Central memory CD4-positive, alpha-beta T cell (primary cell): ENCODE results near the gene BACH1.
"Not testable (repeated sequence)": the region's sequence is repeated elsewhere in the genome, so short reads cannot be mapped to it uniquely, and the experiment has no call there.

Experiments used
- DNase-seq: peaks from one replicate; pipeline ENCODE4 v3.0.0; 2022

The BACH1 gene

DNA sequence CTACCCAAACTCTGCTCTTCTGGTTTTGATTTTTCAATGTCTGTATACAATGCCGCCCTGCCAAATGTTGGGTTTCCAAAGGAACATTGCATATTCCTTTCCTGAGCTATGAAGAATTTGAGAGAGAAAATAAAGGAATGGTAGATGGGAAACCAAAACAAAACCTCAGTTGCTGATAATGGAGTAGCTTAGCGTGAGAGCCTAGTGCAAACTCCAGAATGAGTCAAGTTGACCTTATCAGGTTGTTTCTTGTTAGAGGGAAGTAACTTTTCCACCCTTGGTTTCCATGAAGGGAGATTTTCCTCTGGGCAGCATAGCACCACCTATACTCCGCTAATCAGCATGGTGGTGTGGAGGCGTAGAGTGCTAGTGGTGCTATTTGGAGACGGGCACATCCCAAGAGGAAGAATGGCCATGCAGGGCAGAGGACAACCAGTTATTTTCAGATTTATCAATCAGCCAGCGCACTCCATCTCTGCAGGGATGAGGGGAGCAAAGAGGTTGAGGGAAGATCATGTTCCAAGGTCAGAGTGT lies 51.6 kb downstream of the BACH1 start:
- no peak for DNase-seq

DNA sequence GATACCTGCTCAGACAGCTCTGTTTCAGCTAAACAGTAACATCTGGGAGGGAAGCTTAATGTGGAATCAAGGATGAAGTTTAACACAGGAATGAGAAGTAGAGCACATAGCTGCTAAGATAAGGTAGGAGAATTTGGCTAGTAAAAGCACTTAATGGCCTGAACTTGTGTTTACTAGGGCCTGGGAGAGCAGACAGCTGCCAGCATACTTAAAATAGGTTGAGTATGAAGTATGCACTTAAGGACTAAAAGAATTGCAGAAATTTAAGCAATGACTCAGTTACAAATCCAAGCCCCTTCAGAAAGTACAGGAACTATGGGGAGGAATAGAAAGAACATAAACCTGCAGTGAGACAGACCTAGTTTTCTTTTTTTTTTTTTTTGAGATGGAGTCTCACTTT lies 53.0 kb downstream of the BACH1 start:
- DNase-seq = no peak

DNA sequence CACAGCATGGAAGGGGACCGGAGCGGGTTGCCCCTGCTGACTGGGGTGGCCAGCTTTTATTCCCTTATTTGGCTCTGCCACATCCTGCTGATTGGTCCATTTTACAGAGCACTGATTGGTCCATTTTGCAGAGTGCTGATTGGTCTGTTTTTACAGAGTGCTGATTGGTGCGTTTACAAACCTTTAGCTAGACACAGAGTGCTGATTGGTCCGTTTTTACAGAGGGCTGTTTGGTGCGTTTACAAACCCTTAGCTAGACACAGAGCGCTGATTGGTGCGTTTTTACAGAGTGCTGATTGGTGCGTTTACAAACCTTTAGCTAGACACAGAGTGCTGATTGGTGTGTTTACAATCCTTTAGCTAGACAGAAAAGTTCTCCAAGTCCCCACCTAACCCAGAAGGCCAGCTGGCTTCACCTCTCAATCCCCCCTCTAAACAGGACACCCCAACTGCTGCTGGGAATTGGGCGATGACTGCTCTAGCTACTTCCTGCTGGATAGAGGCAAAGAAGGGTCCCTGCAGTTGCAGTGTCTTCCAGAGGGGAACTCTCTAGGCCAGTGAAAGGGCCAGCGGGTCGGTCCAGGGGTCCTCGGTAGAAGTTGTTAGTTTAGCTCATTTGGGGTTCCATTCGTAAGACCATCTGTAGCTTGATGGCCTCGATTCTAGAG lies 56.5 kb downstream of the BACH1 start:
- not testable (repeated sequence) for DNase-seq

DNA sequence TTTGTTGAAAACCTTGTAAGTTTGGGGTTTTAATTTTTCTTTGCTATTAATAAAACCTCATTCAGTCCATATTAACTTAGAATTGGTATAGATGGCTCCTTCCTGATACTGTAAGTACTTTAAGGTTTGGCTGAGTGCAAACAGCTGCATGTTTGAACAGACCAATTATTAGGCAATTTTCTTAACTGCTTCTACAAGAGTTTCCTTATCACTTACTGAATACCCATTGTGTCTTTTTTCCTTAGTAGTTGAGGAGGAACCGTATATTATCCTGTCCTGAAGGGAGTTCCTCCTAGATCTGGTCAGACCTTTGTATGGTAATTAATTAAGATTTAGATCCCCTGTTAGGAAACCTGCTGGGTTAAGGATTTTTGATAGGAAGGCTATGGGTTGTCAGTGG lies 57.6 kb downstream of the BACH1 start:
- DNase-seq = not testable (repeated sequence)

DNA sequence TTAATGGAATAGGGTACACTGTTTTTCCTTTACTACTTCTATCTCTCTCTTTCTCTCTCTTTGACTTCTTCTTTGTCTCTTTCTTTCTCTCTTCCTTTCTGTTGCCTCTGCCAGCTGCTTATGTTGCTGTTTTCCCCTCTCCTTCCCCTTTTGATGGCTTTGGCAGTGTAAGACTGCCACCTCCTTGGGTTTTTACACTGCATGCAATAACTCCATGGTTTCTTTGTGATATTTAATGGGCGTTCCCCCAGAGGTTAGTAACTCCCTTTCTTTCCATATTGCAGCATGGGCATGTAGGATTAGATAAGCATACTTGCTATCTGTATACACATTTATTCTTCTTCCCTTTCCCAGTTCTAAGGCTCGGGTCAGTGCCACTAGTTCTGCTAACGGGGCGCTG lies 58.1 kb downstream of the BACH1 start:
- not testable (repeated sequence) for DNase-seq

DNA sequence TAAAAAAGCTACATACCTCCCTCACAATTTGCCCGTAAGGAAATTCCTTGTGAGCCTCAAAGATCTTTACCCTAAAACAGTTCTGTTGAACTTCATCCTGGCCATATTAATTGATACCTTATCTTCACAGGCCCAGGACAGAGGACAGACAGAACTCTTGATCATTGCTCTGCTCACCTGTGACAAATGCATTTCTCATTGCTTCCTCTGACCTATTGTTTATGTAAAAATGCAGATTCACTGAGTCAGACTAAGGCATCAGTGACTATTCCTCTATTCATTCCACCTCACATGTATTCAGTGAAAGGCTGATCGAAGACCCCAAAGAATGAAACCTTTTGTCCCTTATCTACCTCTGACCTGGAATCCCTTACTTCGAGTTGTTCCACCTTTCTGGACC lies 61.0 kb downstream of the BACH1 start:
- no peak for DNase-seq

DNA sequence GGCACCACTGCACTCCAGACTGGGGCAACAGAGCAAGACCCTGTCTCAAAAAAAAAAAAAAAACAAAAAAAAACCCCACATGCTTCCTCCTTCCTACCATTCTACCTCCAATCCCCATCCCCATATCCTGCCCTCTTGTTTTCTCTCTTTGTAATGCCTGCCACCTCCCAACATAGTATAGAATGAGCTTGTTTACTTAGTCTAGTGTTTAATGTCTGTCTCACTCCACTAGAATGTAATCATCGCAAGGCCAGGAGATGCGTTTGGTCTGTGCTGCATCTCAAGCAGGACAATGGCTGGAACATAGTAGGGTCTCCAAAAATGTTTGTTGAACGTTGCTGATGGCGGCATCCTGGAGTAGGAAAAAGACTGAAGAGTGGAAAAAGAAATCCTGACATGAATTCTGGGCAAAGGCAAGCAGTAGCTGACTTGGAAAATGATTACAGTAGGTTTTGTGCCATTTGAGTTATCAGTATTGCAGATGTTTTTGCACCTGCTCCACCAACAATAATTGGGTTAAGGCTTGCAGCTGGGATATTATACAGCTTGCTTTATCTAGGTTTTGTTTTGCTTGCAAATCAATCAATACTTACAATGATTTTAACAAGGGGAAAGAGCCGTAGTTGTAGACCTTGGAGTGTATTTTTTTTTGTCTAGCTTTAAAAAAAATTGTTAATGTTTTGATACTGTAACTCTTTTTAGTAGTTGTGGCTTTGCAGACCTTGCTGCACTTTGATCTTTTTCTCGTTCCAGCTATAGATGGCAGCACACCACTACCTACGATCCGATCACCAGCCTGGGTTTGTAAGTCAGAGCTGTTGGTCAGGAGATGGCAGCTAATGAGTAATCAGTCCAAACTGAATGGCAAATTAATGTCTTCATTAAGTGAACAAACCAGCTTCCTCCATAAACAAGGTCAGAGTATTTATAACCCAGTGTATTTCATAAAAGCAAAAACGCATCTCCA lies 62.4 kb downstream of the BACH1 start:
- DNase-seq = no peak

DNA sequence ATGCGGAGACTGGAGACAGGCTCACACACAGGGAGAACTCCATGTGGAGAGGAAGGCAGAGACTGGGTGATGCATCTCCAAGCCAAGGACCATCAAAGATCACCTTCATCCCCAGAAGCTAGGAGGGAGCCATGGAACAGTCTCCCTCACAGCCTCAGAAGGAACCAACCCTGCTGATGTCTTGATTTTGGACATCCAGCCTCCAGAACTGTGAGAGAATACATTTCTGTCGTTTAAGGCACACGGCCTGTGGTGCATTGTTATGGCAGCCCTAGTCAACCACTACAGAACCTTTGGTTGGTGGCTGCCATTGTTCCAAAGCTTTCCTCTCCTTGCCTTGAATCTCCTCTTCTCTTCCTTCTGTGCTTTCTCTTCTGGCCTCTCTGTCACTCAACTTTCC lies 64.0 kb downstream of the BACH1 start:
- DNase-seq = no peak

DNA sequence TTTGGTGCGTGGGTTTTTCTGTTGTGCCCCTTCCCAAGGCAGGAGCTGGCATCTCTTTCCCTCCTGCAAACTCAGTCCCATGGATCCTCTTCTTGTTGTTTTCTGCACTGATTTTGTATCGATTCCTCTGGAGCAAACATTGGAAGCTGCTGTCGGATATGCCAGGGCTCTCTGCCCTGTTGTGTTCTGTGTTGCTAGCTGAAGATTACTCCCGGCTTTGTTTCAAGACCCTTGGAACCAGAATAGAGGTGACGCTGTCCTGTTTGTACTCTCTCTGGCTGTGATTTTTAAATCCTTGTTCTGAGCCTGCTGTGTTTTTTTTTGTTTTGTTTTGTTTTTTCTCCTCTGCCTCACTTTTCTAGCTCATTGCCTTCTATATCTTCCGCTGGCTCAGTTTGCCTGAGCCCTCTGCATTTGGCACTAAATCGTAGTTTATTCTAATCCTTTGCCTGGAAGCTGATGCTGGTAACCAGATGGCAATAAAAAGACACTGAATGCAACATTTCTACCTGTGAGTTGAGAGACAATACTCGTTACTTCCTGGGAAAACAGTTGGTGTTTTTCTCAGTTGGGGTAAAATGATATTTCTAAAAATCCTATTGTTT lies 67.0 kb downstream of the BACH1 start:
- DNase-seq = no peak

DNA sequence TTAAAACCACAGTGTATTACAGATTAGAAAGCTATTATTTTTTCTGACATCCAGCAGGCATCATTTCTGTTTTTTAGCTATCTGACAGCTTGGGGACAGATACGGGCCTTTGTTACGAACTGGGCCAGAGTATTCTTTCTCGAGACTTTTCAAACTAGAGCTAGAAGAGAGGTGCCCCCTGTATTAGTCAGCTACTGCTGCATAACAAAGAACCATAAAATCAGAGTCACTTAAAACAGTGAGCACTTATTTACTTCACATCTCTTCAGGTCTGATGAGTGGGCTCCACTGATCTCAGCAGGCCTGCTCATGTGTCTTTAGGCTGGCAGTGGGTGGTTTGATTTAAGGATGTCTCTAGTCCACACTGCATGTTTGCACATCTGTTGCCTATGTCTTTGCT lies 67.8 kb downstream of the BACH1 start:
- no peak for DNase-seq

DNA sequence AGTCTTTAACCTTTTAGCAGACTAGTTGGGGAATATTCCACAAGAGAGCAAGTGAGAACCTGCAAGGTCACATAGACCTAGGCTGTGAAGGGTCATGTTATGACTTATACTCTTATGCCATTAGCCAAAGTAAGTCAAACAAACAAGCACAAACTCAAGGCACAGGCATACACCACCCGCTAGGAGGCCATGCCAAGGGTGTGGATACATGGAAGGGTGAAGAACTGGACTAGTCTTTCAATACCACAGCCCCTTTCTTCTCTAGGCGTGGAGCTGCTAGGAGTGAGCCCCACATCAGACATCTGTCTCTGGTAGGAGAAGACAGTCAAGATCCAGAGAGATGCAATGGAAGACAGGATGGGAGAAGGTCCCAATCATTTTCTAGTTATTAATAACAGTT lies 68.6 kb downstream of the BACH1 start:
- DNase-seq = no peak

DNA sequence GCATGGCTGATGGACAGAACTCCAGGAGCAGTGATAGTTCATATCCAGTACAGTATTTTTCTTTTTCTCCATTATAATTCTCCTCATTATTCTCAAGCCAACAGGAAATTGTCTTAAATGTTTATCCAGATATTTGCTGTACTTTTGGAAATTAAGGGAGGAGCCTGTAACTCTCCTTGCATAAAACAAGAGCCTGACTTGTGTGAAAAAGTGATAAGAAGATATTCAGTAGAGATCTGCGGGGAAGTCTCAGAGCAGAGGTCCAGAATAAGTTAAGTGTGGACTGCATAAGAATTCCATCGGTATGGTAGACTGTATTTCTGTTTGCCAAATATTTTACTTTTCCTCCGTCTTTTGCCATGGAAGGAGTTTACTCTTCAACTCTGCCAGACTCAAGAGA lies 70.2 kb downstream of the BACH1 start:
- DNase-seq = no peak

DNA sequence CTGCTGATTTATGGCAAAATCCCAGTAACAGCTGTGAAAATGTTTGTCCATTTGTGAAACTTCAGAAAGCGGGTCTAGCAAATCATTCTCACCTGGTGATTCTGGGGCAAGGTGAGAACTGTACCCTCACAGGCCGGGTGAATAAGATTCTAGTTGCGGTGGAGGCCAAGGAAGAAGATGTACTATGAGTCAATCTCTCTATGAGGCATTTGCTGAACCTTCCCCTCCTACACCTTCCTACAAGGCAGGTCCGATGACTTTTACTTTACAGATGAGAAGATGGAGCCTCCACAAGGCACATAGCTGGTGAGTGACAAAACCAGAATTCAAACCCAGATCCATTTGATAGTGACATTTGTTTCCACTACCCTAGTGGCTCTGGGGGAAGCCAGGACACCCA lies 72.7 kb downstream of the BACH1 start:
- no peak for DNase-seq

DNA sequence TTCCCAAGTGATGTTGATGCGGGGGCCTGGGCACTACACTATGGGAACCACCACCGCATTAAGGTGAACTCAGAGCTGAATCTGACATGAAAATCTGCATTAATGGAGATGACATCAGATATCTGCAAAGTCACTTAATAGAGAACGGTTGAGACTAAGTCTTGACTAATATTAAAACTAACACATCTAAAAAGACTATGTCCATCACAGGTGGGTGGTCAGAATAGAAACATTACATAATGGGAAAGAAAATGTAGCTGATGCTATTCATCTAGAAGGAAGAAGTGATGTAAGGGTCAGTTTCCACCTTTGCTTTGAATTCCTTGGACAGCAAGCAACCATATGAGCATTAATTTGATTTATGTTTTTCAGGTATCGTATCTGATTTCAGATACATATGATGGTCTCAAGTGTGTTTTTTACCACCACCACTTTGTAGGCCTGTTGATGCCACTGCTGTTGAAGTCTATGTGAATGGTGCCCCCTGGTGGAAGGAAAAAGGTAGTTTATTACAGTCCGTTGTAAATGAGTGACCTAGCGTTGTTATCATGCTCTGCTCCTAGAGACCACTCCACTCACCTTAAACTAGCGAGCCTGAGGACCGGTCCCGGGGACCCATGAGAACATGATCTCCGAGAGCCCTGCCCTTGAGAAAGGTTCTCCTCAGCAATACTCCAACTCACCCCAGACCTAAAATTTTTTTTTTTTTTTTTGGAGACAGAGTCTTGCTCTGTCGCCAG lies 73.5 kb downstream of the BACH1 start:
- DNase-seq = peak; percentile 64

DNA sequence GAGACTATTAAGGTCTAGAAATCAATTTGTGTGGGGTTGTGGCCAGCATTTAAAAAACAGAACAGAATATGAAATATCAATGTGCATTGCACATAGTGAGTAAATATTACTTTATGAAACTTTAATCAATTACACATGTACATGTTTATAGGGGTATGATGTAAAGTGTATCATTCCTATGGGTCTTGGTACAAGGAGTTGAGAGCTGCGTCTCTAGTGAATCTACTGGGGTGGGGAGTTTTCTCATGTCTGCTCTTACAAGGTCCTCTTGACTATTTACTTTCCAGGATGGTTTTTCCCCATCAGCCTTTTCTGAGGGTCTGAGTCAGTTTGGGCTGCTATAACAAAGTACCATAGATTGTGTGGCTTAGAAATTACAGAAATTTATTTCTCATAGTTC lies 75.8 kb downstream of the BACH1 start:
- no peak for DNase-seq

DNA sequence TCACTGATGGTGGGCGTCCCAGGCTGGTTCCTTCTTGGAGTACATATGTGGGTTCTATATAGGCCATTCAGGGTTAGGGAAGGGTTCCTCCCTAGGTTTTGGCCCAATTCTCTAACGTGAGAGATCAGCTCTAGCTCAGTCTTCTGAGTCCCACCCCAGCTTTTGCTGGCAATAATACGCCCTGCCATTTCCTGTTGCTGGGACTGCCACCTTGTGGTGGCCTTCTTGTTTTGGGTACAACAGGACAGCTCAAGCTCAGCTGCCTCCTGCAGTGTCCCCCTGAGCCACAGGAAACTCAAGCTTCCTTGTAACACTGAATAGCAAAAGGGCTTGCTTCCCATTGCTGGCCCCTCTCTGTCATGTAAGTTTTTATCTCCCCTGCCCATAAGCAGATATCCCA lies 77.8 kb downstream of the BACH1 start:
- DNase-seq = peak; percentile 17

DNA sequence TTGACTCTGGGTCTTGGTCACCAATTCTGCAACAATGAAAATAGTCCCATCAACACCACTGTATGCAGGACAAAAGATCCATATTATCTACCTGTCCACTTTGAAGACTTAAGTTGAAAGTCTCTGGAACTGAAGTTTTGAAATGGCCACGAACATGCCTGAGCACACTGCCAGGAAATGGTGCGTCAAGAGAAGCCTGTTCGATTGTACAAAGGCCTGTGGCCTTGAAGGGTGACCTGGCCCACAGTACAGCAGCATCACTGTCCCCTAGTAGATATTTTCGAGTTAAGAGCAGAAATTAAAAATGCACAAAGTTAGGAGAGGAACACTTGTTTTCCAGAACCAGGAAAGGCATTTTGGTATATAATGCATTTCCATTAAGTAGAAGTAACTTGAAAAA lies 78.5 kb downstream of the BACH1 start:
- DNase-seq = no peak

DNA sequence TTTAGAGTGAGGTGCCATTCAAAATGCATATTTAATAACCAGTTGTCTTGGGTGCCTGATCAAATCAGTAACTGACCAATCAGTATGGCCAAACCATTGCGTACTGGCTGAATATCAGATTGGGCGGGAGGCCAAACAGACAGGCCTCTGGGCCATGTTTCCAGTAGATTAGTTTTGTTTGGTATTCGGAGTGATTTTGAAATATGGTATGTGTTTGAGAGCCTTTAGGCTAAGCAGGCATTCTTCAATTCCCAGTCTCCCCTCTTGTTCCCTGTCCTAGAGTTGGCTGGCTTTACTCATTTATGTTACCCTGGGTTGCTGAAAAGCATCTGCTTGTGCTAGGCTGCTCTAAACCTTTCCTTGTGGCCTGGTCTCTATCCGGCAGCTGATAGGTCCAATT lies 80.1 kb downstream of the BACH1 start:
- no peak for DNase-seq

DNA sequence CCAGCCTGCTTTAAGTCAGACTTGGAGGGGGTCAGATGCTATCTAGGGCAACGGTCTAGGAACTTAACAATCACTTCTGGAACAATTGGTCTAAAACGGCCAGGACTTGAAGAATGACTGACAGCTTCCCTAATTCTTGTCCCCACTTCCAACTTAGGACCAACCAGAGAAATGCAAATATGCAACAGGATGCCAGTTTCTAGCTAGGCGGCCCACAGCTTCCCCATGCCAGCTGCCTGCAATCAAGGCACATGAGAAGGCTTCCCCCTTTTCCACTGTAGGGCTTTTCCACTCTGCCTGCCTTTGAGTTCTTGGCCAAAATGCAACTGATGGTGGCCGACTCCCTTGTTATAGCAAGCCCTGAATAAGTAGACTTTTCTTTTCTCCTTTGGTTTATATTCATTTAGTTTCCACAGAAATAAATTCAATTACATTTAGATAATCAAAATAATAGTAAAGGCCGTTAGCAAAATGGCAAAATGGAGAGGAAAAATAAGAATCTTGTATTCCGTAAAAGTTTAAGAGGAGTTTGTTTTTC lies 80.9 kb downstream of the BACH1 start:
- no peak for DNase-seq

DNA sequence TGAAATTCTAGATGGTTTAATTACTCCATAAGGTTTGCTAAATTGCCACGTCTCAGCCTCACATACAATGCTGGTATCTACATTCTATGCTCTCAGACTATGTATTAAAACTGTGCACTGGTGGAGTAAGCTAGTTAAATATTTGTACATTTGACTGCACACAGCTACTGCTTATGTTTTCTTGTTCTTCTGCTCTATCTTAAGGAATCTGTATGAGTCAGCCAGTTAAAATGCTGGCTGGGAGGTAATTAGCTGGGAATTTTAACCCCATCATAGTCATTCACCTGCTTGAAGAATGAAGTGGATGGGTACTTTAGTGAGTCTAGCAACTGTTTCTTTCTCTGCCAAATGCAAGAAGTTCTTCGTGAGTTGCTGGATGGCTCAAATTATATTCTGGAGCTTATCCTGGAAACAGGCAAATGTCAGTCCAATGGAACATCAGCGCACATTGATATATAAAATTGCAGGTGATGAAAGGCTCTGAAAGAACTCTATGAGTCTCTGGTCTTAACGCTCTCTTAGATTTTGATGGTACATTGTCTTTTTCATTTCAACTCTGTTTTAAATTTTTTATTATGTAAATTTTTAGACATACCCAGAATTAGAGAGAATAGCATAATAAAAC lies 83.4 kb downstream of the BACH1 start:
- no peak for DNase-seq

DNA sequence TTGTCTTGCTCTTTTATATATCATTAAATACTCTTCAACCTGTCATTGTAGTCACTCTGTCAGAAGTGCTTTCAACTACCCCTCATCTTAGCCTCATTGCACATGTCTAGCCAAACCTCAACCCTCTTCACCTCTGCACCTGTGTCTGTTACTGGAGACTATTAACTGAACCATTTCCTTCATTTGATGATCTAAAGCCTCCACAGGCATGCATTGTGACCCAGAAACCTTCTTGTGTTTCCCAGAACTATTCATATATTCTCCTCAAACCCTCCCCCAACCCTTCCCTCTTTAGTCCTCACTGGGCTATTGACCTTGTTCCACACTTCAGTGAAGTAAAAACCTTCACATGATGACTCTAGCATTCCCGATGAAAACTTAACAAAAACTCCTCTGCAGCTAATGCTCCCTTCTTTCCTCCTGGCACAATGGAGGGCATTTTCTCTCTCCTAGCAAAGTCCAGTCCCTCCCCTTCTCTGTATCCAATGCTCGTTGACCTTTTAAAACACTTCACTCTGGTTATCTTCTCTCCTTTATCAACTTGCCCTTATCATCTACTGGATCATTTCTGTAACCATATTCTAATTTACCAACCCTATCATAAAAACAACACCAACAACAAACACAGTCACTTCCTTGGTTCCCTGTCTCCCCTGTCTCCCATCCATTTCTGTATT lies 86.1 kb downstream of the BACH1 start:
- DNase-seq = no peak
